AG04450 (cell line): ENCODE measurements around the gene ASB10. TPM values are rescaled to one million over a fixed set of nuclear protein-coding genes. Genes with fewer than 3 reads are reported as not detected.

Source experiments
- CTCF ChIA-PET: fragments of 300-600, 350-600 bp; formaldehyde crosslinking; extraction: SDS; loops from one replicate; lab custom pipeline; 2022; ENCODE audit warnings: antibody characterized with exemption, inconsistent platforms; lab: Charles Lee
- POLR2A ChIA-PET: fragments of 350-600 bp; formaldehyde crosslinking; extraction: SDS; loops from one replicate; lab custom pipeline; 2021; ENCODE audit warnings: antibody characterized with exemption, inconsistent platforms; lab: Yijun Ruan, JAX
- DNase-seq: peaks from one replicate; pipeline ENCODE4 v3.0.0-alpha.2; 2011; ENCODE audit warnings: low read depth, low spot score
- H3K27ac ChIP-seq: one replicate; pipeline ENCODE4 v1.5.1; 2012; ENCODE audit warnings: low read depth, low read length, control low read depth
- H3K27me3 ChIP-seq: one replicate; pipeline ENCODE4 v1.6.0; 2012; ENCODE audit warnings: low read length; ENCODE audit not compliant: control insufficient read depth, insufficient read depth
- H3K4me3 ChIP-seq: 2 replicates; pipeline ENCODE4 v1.5.1; 2011; ENCODE audit warnings: mild to moderate bottlenecking, low read depth, low read length, control low read depth
- H3K9me3 ChIP-seq: 2 replicates; pipeline ENCODE4 v1.5.1; 2012; ENCODE audit warnings: low read length; ENCODE audit not compliant: control insufficient read depth, insufficient read depth
- CTCF ChIP-seq: IDR thresholded peaks from 2 replicates; pipeline ENCODE4 v1.5.1; 2011; ENCODE audit warnings: low read depth, low read length, control low read depth, inconsistent platforms
- polyA plus RNA-seq: library from polyadenylated mRNA; depleted of rRNA; stranded (reverse); fragments of >200 nt; gene quantifications from 2 replicates; pipeline ENCODE4 v1.2.3, GENCODE V29; 2011

ASB10 gene
- polyA plus RNA-seq, 1 experiment, result not detected

- ChIA-PET POLR2A (no interaction called here), CTCF (interaction anchor here (1.2 to 8.4 kb wide), 2 partner anchors 20 to 80 kb away, joined by 3 to 64 read pairs; no protein-coding TSS in a partner anchor)
- no peak overlapping the region for H3K27ac ChIP-seq
- H3K27me3 ChIP-seq, result no peaks in the 10 kb centered on the region
- no peak for DNase-seq
- no peak overlapping the region for H3K4me3 ChIP-seq
- H3K9me3 ChIP-seq, result no peaks in the 10 kb centered on the region
- TF ChIP-seq CTCF, result no peak
Observed at GRCh38 chr7:151223728-151224127, 36.7 kb upstream of the ASB10 start.

GRCh38 chr7:151218170-151218569 lies 31.1 kb upstream of the ASB10 start:
- Histone ChIP-seq H3K9me3 (no peaks in the 10 kb centered on the region), H3K4me3 (no peak overlapping the region), H3K27me3 (no peaks in the 10 kb centered on the region), H3K27ac (no peak overlapping the region)
- TF ChIP-seq CTCF, result no peak
- ChIA-PET POLR2A (no interaction called here), CTCF (interaction anchor here (1.1 kb wide), 1 partner anchor 26 kb away, joined by 6 read pairs; no protein-coding TSS in a partner anchor)
- DNase-seq, result no peak

DNA sequence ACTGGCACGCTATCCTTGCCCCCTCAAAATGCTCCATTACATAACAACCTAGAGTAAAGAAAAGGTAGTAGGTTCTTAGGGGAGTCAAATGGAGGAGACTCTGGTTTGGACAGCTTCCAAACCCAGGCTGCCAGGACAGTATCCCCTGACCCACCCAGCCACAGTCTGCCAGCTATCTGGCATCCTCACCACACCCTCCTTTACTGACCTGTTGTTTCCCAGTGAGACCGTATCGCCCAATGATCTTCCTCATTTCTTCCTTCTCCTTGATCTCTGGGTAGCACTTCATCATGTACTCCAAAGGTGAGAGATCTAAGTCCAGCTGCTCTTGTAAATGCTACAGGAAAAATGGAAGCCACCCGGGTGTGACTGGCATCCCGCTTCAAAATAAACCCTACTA lies 28.3 kb upstream of the ASB10 start:
- ChIA-PET CTCF (interaction anchor here (1.4 kb wide), 1 partner anchor 100 kb away, joined by 3 read pairs; no protein-coding TSS in a partner anchor), POLR2A (no interaction called here)
- TF ChIP-seq CTCF, result no peak
- H3K9me3 ChIP-seq, result no peaks in the 10 kb centered on the region
- H3K4me3 ChIP-seq, result no peak overlapping the region
- H3K27me3 ChIP-seq, result no peaks in the 10 kb centered on the region
- no peak overlapping the region for H3K27ac ChIP-seq
- no peak for DNase-seq

- peaks cover 6% of the 10 kb centered on the region for H3K27me3 ChIP-seq
- no peak for DNase-seq
- ChIA-PET CTCF (interaction anchor here (0.6 to 1.1 kb wide), 2 partner anchors 13 to 90 kb away, joined by 3 to 4 read pairs; no protein-coding TSS in a partner anchor), POLR2A (no interaction called here)
- no peaks in the 10 kb centered on the region for H3K9me3 ChIP-seq
- no peak overlapping the region for H3K27ac ChIP-seq
- no peak overlapping the region for H3K4me3 ChIP-seq
- no peak for TF ChIP-seq CTCF
Observed at GRCh38 chr7:151213826-151214225, 26.8 kb upstream of the ASB10 start.

DNA sequence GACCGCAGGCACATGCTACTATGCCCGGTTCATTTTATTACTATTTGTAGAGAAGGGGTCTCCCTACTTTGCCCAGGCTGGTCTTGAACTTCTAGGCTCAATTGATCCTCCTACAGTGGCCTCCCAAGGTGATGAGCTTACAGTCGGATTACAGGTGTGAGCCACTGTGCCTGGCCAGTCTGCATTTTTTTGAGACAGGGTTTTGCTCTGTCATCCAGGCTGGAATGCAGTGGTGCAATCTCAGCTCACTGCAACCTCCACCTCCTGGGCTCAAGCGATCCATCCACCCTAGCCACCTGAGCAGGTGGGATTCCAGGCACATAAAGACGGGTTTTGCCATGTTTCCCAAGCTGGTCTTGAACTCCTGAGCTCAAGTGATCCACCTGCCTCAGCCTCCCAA lies 25.6 kb upstream of the ASB10 start:
- no peak for DNase-seq
- ChIA-PET POLR2A (no interaction called here), CTCF (interaction anchor here (1.4 kb wide), 1 partner anchor 31 kb away, joined by 5 read pairs; no protein-coding TSS in a partner anchor)
- Histone ChIP-seq H3K9me3 (no peaks in the 10 kb centered on the region), H3K4me3 (no peak overlapping the region), H3K27me3 (peaks cover 14% of the 10 kb centered on the region), H3K27ac (no peak overlapping the region)
- TF ChIP-seq CTCF, result no peak
